Astrocyte of the spinal cord (primary cell): ENCODE measurements around the gene C3orf70.

Source experiments
- DNase-seq: peaks from one replicate; pipeline ENCODE4 v3.0.0; 2011; ENCODE audit warnings: low read depth, low spot score
- H3K4me3 ChIP-seq: 2 replicates; pipeline ENCODE4 v1.5.1; 2011; ENCODE audit warnings: low read depth, mild to moderate bottlenecking, low read length, moderate library complexity
- CTCF ChIP-seq: IDR thresholded peaks from 2 replicates; pipeline ENCODE4 v1.5.1; 2012; ENCODE audit warnings: low read depth, mild to moderate bottlenecking, low read length, inconsistent platforms
- in situ Hi-C: cut with HindIII; loops from 2 replicates; pipeline ENCODE4 v1.10.0; 2017; ENCODE audit warnings: low sequenced_read_pairs

The C3orf70 gene

GRCh38 chr3:185152410-185153170, at the start of gene C3orf70:
C3orf70 (minus strand) TSS chr3:185153060; CDS start chr3:185152823, 237 bp downstream.
- no peak for TF ChIP-seq CTCF
- in situ Hi-C loops: no loop called here
- H3K4me3 ChIP-seq: peak within 1 kb of the TSS; percentile 54
- DNase-seq: peak; percentile 54

- TF ChIP-seq CTCF: no peak
- no peak overlapping the region for H3K4me3 ChIP-seq
- peak; percentile 57 for DNase-seq
- in situ Hi-C loops: no loop called here
Observed at GRCh38 chr3:185200639-185201038, 47.8 kb upstream of the C3orf70 start.

GRCh38 chr3:185199671-185200070, 46.8 kb upstream of the C3orf70 start:
- no peak for TF ChIP-seq CTCF
- in situ Hi-C loops: no loop called here
- no peak overlapping the region for H3K4me3 ChIP-seq
- DNase-seq: no peak

GRCh38 chr3:185199206-185199605, 46.3 kb upstream of the C3orf70 start:
- in situ Hi-C loops: no loop called here
- no peak overlapping the region for H3K4me3 ChIP-seq
- TF ChIP-seq CTCF: no peak
- no peak for DNase-seq

- DNase-seq: no peak
- in situ Hi-C loops: no loop called here
- TF ChIP-seq CTCF: no peak
- no peak overlapping the region for H3K4me3 ChIP-seq
Observed at GRCh38 chr3:185197068-185197467, 44.2 kb upstream of the C3orf70 start.

GRCh38 chr3:185195652-185196051, 42.8 kb upstream of the C3orf70 start:
- DNase-seq: no peak
- in situ Hi-C loops: no loop called here
- H3K4me3 ChIP-seq: no peak overlapping the region
- no peak for TF ChIP-seq CTCF
